ENCODE measurements around the gene ARF6. TPM values are rescaled to one million over a fixed set of nuclear protein-coding genes. Genes with fewer than 3 reads are reported as not detected.

ARF6 gene
- polyA plus RNA-seq, 2 of the 4 experiments (the other 2 are of a cell fraction), result 33.3 to 54.8 TPM

DNA sequence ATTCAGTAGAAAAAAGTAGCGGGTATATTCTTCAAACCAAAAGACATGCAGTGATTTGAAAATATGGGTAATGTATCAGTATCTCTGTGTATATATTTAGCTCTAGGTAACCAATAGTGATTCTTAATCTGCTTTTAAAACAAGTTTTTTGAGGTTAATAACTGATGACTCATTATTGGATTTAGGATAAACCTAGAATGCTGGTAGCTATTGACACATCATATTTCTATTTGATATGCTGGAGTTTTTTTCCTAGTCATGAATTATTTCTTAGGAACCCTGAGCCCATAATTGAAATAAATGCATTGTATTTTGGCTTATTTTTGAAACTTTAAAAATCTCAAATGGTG lies 15.5 kb downstream of the ARF6 start:
- CTCF ChIA-PET, result interaction anchor here (1.3 to 1.6 kb wide), 2 partner anchors 29 to 68 kb away, joined by 3 to 5 read pairs; no protein-coding TSS in a partner anchor

DNA sequence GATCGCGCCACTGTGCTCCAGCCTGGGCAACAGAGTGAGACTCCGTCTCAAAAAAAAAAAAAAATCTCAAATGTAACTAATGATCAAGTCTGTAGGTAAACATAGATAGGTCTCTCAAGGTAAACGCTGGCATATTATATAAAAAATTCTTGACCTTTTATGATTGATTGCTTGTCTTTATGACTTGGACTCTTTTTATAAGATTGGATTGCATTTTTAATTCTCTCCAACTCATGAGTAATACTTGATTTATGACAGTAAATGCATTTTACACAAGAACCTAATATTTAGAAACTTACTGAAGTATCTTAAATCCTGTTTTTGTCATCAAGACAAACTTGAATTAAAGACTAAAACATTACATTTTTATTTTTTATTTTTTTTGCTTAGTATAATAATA lies 16.1 kb downstream of the ARF6 start:
- ChIA-PET POLR2A (no interaction called here), CTCF (interaction anchor here (1.3 kb wide), 1 partner anchor 29 kb away, joined by 3 read pairs; no protein-coding TSS in a partner anchor)
- peaks cover 44% of the 10 kb centered on the region for H3K4me1 ChIP-seq
- ATAC-seq, result no peak
- no peak overlapping the region for H3K4me3 ChIP-seq
- no peak for TF ChIP-seq CHD4 (IDR thresholded peaks at IDR 0.05; ENCODE audit: borderline replicate concordance)
- no peak for TF ChIP-seq KDM5A (IDR thresholded peaks at IDR 0.05)
- TF ChIP-seq SMC3 (IDR thresholded peaks at IDR 0.05), result no peak
- no peak for TF ChIP-seq RARB (CRISPR knock-in tag; IDR thresholded peaks at IDR 0.05)
- TF ChIP-seq CBX8 (IDR thresholded peaks at IDR 0.05), result no peak
- TF ChIP-seq FOSL2 (IDR thresholded peaks at IDR 0.05), result no peak
- TF ChIP-seq FOSL2 (CRISPR knock-in tag; IDR thresholded peaks at IDR 0.05), result no peak
- no peak for TF ChIP-seq SREBF2 (IDR thresholded peaks at IDR 0.05)
- no peak for TF ChIP-seq EP300 (IDR thresholded peaks at IDR 0.05)
- no peak for TF ChIP-seq MAZ (IDR thresholded peaks at IDR 0.05; ENCODE audit: borderline replicate concordance, low read depth, low read length)
- no peak for TF ChIP-seq EHMT2 (IDR thresholded peaks at IDR 0.05; ENCODE audit: low read depth)
- TF ChIP-seq, protein P1, sequence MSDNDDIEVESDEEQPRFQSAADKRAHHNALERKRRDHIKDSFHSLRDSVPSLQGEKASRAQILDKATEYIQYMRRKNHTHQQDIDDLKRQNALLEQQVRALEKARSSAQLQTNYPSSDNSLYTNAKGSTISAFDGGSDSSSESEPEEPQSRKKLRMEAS (IDR thresholded peaks at IDR 0.05), result no peak
- TF ChIP-seq, protein P2, sequence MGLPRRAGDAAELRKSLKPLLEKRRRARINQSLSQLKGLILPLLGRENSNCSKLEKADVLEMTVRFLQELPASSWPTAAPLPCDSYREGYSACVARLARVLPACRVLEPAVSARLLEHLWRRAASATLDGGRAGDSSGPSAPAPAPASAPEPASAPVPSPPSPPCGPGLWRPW (IDR thresholded peaks at IDR 0.05), result no peak
- TF ChIP-seq KDM1A (IDR thresholded peaks at IDR 0.05; ENCODE audit: low read depth), result no peak
- TF ChIP-seq, protein P3, sequence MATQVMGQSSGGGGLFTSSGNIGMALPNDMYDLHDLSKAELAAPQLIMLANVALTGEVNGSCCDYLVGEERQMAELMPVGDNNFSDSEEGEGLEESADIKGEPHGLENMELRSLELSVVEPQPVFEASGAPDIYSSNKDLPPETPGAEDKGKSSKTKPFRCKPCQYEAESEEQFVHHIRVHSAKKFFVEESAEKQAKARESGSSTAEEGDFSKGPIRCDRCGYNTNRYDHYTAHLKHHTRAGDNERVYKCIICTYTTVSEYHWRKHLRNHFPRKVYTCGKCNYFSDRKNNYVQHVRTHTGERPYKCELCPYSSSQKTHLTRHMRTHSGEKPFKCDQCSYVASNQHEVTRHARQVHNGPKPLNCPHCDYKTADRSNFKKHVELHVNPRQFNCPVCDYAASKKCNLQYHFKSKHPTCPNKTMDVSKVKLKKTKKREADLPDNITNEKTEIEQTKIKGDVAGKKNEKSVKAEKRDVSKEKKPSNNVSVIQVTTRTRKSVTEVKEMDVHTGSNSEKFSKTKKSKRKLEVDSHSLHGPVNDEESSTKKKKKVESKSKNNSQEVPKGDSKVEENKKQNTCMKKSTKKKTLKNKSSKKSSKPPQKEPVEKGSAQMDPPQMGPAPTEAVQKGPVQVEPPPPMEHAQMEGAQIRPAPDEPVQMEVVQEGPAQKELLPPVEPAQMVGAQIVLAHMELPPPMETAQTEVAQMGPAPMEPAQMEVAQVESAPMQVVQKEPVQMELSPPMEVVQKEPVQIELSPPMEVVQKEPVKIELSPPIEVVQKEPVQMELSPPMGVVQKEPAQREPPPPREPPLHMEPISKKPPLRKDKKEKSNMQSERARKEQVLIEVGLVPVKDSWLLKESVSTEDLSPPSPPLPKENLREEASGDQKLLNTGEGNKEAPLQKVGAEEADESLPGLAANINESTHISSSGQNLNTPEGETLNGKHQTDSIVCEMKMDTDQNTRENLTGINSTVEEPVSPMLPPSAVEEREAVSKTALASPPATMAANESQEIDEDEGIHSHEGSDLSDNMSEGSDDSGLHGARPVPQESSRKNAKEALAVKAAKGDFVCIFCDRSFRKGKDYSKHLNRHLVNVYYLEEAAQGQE (IDR thresholded peaks at IDR 0.05), result no peak
- TF ChIP-seq NPAS2 (CRISPR knock-in tag; IDR thresholded peaks at IDR 0.05; ENCODE audit: borderline replicate concordance), result no peak
- TF ChIP-seq, protein P4, sequence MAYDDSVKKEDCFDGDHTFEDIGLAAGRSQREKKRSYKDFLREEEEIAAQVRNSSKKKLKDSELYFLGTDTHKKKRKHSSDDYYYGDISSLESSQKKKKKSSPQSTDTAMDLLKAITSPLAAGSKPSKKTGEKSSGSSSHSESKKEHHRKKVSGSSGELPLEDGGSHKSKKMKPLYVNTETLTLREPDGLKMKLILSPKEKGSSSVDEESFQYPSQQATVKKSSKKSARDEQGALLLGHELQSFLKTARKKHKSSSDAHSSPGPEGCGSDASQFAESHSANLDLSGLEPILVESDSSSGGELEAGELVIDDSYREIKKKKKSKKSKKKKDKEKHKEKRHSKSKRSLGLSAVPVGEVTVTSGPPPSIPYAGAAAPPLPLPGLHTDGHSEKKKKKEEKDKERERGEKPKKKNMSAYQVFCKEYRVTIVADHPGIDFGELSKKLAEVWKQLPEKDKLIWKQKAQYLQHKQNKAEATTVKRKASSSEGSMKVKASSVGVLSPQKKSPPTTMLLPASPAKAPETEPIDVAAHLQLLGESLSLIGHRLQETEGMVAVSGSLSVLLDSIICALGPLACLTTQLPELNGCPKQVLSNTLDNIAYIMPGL (CRISPR knock-in tag; IDR thresholded peaks at IDR 0.05; ENCODE audit: borderline replicate concordance), result no peak
- no peak for TF ChIP-seq CEBPB (IDR thresholded peaks at IDR 0.05)
- no peak for TF ChIP-seq HOXA7 (CRISPR knock-in tag; IDR thresholded peaks at IDR 0.05)
- TF ChIP-seq FOSB (CRISPR knock-in tag; IDR thresholded peaks at IDR 0.05), result no peak
- TF ChIP-seq, protein P5, sequence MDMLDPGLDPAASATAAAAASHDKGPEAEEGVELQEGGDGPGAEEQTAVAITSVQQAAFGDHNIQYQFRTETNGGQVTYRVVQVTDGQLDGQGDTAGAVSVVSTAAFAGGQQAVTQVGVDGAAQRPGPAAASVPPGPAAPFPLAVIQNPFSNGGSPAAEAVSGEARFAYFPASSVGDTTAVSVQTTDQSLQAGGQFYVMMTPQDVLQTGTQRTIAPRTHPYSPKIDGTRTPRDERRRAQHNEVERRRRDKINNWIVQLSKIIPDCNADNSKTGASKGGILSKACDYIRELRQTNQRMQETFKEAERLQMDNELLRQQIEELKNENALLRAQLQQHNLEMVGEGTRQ (IDR thresholded peaks at IDR 0.05), result no peak
- no peak for DNase-seq (ENCODE audit: low read depth in 1 of 2, low spot score in 1 of 2)
- H3K4me2 ChIP-seq, result no peak overlapping the region
- H3K27ac ChIP-seq, result peak overlapping the region; percentile 76 to 93; a peak in 3 of 6 replicates
- no peak for FAIRE-seq
- 77% methylated on average over 4 of the region's 4 CpGs for WGBS (ENCODE audit: missing lambda C conversion rate)
- peaks cover 3% of the 10 kb centered on the region; the same call in 1 of the 3 replicates for H3K9me3 ChIP-seq

More for the DNA sequence above, 15.5 kb downstream of the ARF6 start:
- peak in 1 of 2 experiments; percentile 27; a peak in 3 of 6 replicates for ATAC-seq
- Histone ChIP-seq H3K4me3 (no peak overlapping the region; the same call in 2 of the 3 replicates), H3K9me3 (peaks cover 3% of the 10 kb centered on the region; the same call in 1 of the 3 replicates), H3K27ac (peak overlapping the region; percentile 76 to 93), H3K4me2 (peak overlapping the region; percentile 65), H3K4me1 (peaks cover 44% of the 10 kb centered on the region)
- FAIRE-seq, result no peak
- peak in 1 of 2 experiments; percentile 33 for DNase-seq (ENCODE audit: low read depth in 1 of 2, low spot score in 1 of 2)
- POLR2A ChIA-PET, result interaction anchor here (1.2 to 1.4 kb wide), 2 partner anchors 64 to 67 kb away, joined by 4 to 5 read pairs; no protein-coding TSS in a partner anchor
- 0% methylated on average over 1 of the region's 1 CpG for WGBS (ENCODE audit: missing lambda C conversion rate)
- no peak for TF ChIP-seq TP53 (CRISPR knock-in tag; IDR thresholded peaks at IDR 0.05)
- no peak for TF ChIP-seq NFE2L2 (conservative IDR thresholded peaks at IDR 0.05; ENCODE audit: low read length)
- peak; percentile 63 for TF ChIP-seq MAFK (IDR thresholded peaks at IDR 0.05; ENCODE audit: partially characterized antibody)
- no peak for TF ChIP-seq CHD2 (IDR thresholded peaks at IDR 0.05; ENCODE audit: low read length, partially characterized antibody)
- no peak for TF ChIP-seq FOSL2 (IDR thresholded peaks at IDR 0.05)
- peak; percentile 88 for TF ChIP-seq FOSL2 (CRISPR knock-in tag; IDR thresholded peaks at IDR 0.05)

Measured in A549 (cell line).